Stomach (tissue), 9 donors: ENCODE data around the gene SLC25A41. TPM values are rescaled to one million over a fixed set of nuclear protein-coding genes. Genes with fewer than 3 reads are reported as not detected.
A peak's percentile ranks its signal among the peaks of the same experiment; 100 is the strongest.

ENCODE experiments used
- DNase-seq, 2 donors: peaks; one replicate each; pipeline versions ENCODE4 v3.0.0 to v3.0.0-alpha.2; 2013 to 2019
- H3K27ac ChIP-seq, 5 donors: fragments of 200-600 bp in 4 of 5; sonication (generic) in 4 of 5; one replicate each; pipeline ENCODE4 v1.5.1; 2013 to 2019; ENCODE audit warnings: mild to moderate bottlenecking in 1 of 5, moderate library complexity in 1 of 5
- H3K27me3 ChIP-seq, 3 donors: fragments of 200-600 bp; sonication (generic); one replicate each; pipeline ENCODE4 v1.5.1; 2017 to 2019; ENCODE audit warnings: mixed run types in 1 of 3
- H3K36me3 ChIP-seq, 4 donors: fragments of 200-600 bp; sonication (generic); 1 replicate in 3 of 4; 2 replicates in 1 of 4; pipeline ENCODE4 v1.5.1; 2016 to 2019
- H3K4me1 ChIP-seq, 4 donors: fragments of 200-600 bp; sonication (generic); one replicate each; pipeline ENCODE4 v1.5.1; 2016 to 2019
- H3K4me3 ChIP-seq, 4 donors: fragments of 200-600 bp; sonication (generic) in 3 of 4; one replicate each; pipeline ENCODE4 v1.5.1; 2016 to 2019; ENCODE audit warnings: mild to moderate bottlenecking in 1 of 4
- H3K9me3 ChIP-seq, 4 donors: fragments of 200-600 bp; sonication (generic); one replicate each; pipeline ENCODE4 v1.5.1; 2016 to 2019
- EP300 ChIP-seq: sonication (generic); formaldehyde crosslinking; IDR thresholded peaks from one replicate; pipeline ENCODE4 v1.6.1; 2017; ENCODE audit warnings: antibody characterized with exemption
- POLR2A ChIP-seq, 4 donors: fragments of 450-650 bp; IDR thresholded peaks; one replicate each; pipeline ENCODE4 v1.6.1; 2016; ENCODE audit warnings: antibody characterized with exemption in 4 of 4, control low read depth in 2 of 4, mild to moderate bottlenecking in 1 of 4, moderate library complexity in 1 of 4
- POLR2AphosphoS5 ChIP-seq, 3 donors: sonication (generic); formaldehyde crosslinking; IDR thresholded peaks; one replicate each; pipeline ENCODE4 v1.6.1; 2016; ENCODE audit warnings: antibody characterized with exemption in 3 of 3
- WGBS, 5 donors: extraction: QIAGEN DNeasy Blood & Tissue Kit in 3 of 5; methylation state at CpG; one replicate each; pipeline versions ENCODE4 v1.1.5 to v1.1.7; 2013 to 2018; 5-methylcytosine and 5-hydroxymethylcytosine counted together
- intact Hi-C: fragments of 100-400 bp; cut with DNase I; formaldehyde crosslinking; loops from one replicate; pipeline ENCODE4 v1.15.1; 2023; ENCODE audit warnings: low total_unique reads
- polyA plus RNA-seq, 3 donors: library from polyadenylated mRNA; stranded (reverse); fragments of 200-250 nt; gene quantifications; one replicate each; pipeline ENCODE4 v1.2.3, GENCODE V29; 2013
- total RNA-seq, 5 donors: library from RNA; depleted of rRNA; stranded (reverse); fragments of >200 nt; gene quantifications; one replicate each; pipeline versions ENCODE4 v1.1.0 to v1.2.3, GENCODE V29; 2014 to 2016
- TF ChIP-seq, protein P1 (sequence below), 7 experiments: fragments of 450-650 bp in 4 of 7; fragments of 200-600 bp in 3 of 7; sonication (generic) in 3 of 7; IDR thresholded peaks; one replicate each; pipeline ENCODE4 v1.5.1; 2016 to 2019; ENCODE audit warnings: antibody characterized with exemption in 7 of 7, control low read depth in 2 of 7, mild to moderate bottlenecking in 1 of 7
- donor health status: healthy with polysubstance abuse.
- donor health status: Bipolar disorder and iron deficiency.
- donor health status: healthy.

SLC25A41 gene
- total and polyA plus RNA-seq, 8 donors, result 0.80 to 4.9 TPM; not detected in 6

DNA sequence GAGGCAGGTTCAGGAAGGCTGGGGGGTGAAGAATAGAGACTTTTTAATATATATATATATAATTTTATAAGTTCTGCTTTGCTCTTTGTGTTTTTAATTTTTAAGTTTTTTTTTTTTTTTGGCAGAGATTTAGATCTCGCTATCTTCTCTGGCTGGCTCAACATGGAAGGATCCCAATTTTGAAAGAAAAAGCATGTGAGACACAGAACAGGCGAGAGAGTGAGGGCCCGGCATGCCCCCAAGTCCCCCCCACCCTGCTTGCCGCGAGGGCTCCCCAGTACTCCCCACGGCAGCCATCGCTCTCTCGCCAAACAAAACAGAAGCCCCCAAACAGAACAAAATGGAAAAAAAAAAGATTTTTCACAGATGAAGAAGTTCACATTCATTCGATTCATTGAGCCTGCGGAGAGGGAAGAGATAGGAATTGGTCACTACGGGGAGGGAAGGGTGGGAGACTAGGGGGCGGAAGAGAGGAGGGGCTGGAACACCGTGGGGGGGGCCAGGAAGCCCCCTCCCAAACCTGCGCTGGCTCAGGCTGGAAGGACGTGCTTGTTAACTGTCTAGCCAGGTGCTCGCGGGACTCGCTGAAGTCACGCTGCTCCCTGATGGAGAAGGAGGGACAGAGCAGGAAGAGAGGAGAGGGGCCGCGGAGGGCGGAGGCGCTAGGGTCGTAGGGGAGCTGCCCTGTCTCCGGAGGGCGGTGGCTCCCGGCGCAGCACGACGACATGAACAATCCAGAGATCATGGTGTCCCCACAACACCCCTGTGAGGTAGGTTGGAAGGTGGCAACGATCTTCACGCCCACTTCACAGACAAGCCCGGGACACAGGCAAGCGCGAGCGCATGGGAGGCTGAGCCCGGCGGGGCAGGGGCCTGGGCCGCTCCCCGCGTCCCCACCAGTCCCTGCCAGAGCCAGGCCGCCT lies 19.6 kb downstream of the SLC25A41 start:
- peak in 1 of 2 donors; percentile 40 for DNase-seq
- H3K27me3 ChIP-seq, result no peaks in the 10 kb centered on the region
- intact Hi-C loops, result no loop called here
- TF ChIP-seq, protein P1, sequence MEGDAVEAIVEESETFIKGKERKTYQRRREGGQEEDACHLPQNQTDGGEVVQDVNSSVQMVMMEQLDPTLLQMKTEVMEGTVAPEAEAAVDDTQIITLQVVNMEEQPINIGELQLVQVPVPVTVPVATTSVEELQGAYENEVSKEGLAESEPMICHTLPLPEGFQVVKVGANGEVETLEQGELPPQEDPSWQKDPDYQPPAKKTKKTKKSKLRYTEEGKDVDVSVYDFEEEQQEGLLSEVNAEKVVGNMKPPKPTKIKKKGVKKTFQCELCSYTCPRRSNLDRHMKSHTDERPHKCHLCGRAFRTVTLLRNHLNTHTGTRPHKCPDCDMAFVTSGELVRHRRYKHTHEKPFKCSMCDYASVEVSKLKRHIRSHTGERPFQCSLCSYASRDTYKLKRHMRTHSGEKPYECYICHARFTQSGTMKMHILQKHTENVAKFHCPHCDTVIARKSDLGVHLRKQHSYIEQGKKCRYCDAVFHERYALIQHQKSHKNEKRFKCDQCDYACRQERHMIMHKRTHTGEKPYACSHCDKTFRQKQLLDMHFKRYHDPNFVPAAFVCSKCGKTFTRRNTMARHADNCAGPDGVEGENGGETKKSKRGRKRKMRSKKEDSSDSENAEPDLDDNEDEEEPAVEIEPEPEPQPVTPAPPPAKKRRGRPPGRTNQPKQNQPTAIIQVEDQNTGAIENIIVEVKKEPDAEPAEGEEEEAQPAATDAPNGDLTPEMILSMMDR (IDR thresholded peaks at IDR 0.05), result no peak
- TF ChIP-seq EP300 (no peak), POLR2A (IDR thresholded peaks at IDR 0.05) (no peak), POLR2AphosphoS5 (IDR thresholded peaks at IDR 0.05) (no peak)
- peaks cover 0 to 34% (median 24%) of the 10 kb centered on the region in 4 donors for H3K4me1 ChIP-seq
- no peaks in the 10 kb centered on the region for H3K9me3 ChIP-seq
- H3K27ac ChIP-seq, result peak overlapping the region in 2 of 5 donors; percentile 42 to 55
- H3K36me3 ChIP-seq, result peaks cover 51 to 59% (median 53%) of the 10 kb centered on the region in 4 donors
- H3K4me3 ChIP-seq, result no peak overlapping the region
- WGBS, 5 donors, result 64 to 71% (median 65%) methylated on average over 42 of the region's 42 CpGs

DNA sequence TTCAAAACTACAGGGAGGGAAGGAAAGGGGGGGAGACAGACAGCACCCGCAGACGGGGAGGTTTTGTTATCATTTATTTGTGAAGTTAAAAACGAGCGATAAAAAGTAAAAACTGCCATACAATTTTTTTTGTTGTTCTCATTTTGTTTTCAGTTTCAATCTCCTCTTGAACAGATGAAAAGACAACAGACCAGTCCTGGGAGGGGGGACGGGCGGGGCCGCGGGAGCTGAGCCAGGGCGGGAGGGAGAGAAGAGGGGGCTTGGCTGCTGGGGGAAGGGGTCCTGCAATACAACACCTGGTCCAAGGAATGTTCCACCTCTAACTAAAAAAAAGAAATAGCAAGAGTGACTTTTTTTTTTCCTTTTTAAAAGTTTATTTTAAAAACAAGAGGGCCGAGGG lies 20.3 kb downstream of the SLC25A41 start:
- Histone ChIP-seq H3K27me3 (no peaks in the 10 kb centered on the region), H3K27ac (peak overlapping the region in 3 of 5 donors; percentile 35 to 62 (median 55)), H3K9me3 (no peaks in the 10 kb centered on the region), H3K4me3 (no peak overlapping the region), H3K4me1 (peaks cover 0 to 30% (median 23%) of the 10 kb centered on the region in 4 donors), H3K36me3 (peaks cover 44 to 52% (median 46%) of the 10 kb centered on the region in 4 donors)
- peak in 1 of 2 donors; percentile 50 for DNase-seq
- TF ChIP-seq EP300, result no peak
- TF ChIP-seq POLR2A (IDR thresholded peaks at IDR 0.05), result no peak
- TF ChIP-seq POLR2AphosphoS5 (IDR thresholded peaks at IDR 0.05), result no peak
- TF ChIP-seq, protein P1 (IDR thresholded peaks at IDR 0.05), result no peak
- 15 to 36% (median 30%) methylated on average over 10 of the region's 10 CpGs for WGBS, 5 donors
- intact Hi-C loops, result no loop called here

DNA sequence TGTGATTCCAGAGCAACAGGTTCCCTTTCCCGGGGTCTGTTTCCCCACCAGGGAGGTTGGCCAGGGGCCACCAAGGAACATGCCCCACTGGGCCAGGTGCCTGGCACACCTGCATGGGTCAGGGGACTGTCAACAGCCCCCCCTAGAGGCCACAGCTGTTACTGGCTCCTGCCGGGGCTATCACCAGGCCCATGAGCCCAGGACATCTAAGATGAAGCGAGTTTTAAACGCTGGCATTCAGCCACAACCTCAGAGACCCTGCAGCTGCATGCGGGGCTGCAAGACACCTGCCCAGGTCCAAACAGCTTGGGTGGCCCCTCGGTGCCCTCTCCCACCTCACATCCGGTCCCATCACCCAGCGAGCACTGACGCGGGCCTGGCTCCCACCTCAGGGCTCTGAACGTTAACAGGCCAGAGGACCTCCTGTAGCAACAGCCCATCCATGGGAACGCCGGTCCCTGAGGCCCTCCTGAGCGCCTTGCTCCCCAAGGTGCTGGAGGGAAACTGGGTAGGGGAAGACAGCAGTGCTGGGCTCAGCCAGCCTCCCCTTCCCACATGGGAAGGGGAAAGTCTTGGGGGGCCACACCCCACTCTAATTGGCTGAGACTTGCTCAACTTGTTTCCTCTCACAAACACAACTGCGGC lies 21.0 kb downstream of the SLC25A41 start:
- intact Hi-C loops, result no loop called here
- no peaks in the 10 kb centered on the region for H3K9me3 ChIP-seq
- DNase-seq, result peak; percentile 61 to 83
- H3K36me3 ChIP-seq, result peaks cover 37 to 45% (median 39%) of the 10 kb centered on the region in 4 donors
- WGBS, 5 donors, result 22 to 35% (median 29%) methylated on average over 5 to 15 of the region's 15 CpGs
- peak overlapping the region in 3 of 5 donors; percentile 32 to 62 (median 35) for H3K27ac ChIP-seq
- H3K27me3 ChIP-seq, result no peaks in the 10 kb centered on the region
- peaks cover 0 to 23% (median 16%) of the 10 kb centered on the region in 4 donors for H3K4me1 ChIP-seq
- H3K4me3 ChIP-seq, result no peak overlapping the region
- no peak for TF ChIP-seq POLR2A (IDR thresholded peaks at IDR 0.05)
- TF ChIP-seq, protein P1 (IDR thresholded peaks at IDR 0.05), result peak in 3 of 7 experiments; percentile 35 to 49 (median 43)

DNA sequence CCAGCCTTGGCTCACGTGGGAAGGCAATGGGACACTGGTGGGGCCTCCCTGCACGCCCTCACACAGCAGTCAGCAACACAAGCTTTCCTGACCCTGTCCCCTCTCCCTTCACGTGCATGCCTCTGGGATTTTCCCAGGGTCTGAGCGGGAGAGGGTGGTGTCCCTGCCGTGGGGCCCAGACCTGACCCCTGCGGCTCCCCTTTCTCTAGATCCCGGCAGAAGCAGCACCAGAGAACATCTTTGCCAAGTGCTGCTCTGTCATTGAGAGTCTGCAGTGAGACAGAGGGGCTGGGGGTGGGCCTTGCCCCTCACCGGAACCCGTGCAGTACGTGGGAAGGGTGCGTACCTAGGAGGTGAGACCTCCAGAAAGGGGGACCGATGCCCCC lies 21.5 kb downstream of the SLC25A41 start:
- H3K27ac ChIP-seq, result no peak overlapping the region
- no peaks in the 10 kb centered on the region for H3K27me3 ChIP-seq
- DNase-seq, result no peak
- peaks cover 0 to 21% (median 16%) of the 10 kb centered on the region in 4 donors for H3K4me1 ChIP-seq
- WGBS, 5 donors, result 56 to 82% (median 63%) methylated on average over 7 to 12 of the region's 12 CpGs
- no peak overlapping the region for H3K4me3 ChIP-seq
- intact Hi-C loops, result no loop called here
- TF ChIP-seq EP300 (no peak), POLR2A (IDR thresholded peaks at IDR 0.05) (no peak), POLR2AphosphoS5 (IDR thresholded peaks at IDR 0.05) (no peak)
- TF ChIP-seq, protein P1 (IDR thresholded peaks at IDR 0.05), result no peak
- no peaks in the 10 kb centered on the region for H3K9me3 ChIP-seq
- H3K36me3 ChIP-seq, result peaks cover 32 to 40% (median 34%) of the 10 kb centered on the region in 4 donors
